GM21381 (cell line): ENCODE results near the gene NIM1K.
"Not testable (repeated sequence)": the region's sequence is repeated elsewhere in the genome, so short reads cannot be mapped to it uniquely, and the experiment has no call there.

ENCODE experiments used
- ATAC-seq: cut with Tn5 transposase; IDR thresholded peaks from one replicate; pipeline ENCODE4 v1.9.1; 2021; ENCODE audit warnings: mild to moderate bottlenecking, moderate library complexity; ENCODE audit not compliant: unreplicated experiment

The NIM1K gene

DNA sequence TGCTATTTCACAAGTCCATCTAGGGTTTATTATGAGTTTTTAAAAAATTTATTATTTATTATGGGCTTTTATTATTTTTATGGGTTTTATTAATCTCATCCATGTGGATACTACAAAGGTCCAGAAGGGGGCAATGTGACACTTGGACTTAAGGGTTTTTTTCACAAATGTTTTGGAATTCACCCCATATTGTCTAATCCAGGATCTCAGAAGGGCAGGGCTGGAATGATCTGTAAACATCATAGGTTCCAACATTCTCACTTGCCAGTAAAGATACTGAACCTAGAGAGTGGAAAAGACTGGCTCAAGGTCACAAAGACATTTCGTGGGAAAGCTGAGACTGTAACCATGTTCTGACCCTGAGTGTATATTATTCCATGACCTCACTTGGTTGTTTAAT is 35.6 kb downstream of the NIM1K start:
- no peak for ATAC-seq

- ATAC-seq = no peak
Measured at GRCh38 chr5:43230707-43231106, 38.7 kb downstream of the NIM1K start.

- no peak for ATAC-seq
Measured at GRCh38 chr5:43231977-43232376, 40.0 kb downstream of the NIM1K start.

DNA sequence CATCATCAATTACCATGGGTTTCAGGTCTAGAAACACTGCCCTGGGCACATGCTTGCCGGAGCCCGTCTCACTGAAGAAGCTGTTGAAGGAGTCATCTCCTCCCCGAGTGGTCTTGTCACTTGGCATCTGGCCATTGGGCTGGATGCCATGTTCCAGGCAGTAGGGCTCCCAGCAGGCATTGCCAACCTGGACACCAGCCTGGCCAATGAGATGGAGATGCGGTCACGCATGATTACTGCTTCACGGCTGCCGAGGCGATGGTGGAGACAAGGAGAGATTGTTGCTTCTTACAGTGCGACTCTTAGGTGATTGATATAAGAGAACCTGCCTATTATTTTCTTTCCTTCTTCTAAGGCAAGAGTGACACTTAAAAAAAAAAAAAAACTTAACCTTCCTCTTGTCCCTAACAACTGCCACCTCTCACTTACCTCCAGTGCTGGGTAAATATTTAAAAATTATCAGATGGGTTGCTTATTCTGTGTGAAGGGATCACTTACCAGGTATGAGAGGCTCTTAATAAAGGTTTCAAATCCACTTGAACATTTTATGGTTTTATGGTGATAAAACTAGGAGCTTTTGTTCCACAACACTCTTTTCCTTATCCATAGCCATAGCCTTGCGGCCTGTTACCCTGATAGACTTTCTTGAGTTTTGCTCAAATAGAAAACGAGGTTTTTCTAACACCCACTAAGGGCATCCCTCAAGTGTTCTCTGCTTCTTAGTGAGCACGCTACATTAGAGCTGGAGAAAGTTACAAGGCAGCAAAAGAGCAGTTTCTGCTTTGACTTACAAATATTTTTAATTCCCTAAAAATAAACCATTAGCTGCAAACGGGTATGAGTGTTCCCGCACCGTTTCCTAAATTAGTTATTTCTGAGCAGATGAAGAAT is 41.2 kb downstream of the NIM1K start:
- no peak for ATAC-seq

DNA sequence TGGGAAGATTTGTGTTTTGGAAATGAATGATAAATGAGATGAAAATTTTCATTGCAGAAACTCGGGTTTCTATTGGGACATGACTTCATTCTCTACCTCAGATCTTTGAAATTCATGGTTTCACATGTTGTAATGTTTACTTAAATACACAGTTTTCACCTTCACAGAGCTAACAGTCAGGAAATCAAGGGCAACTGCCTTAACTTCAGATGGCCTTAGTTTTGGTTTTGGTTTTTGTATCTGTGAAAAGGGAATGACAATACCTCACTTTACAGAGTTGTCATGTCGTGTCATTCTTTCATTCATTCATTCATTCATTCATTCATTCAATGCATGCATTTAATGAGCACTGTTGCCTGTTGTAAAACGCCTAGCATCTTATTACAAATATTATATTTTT is 41.9 kb downstream of the NIM1K start:
- ATAC-seq = peak; percentile 78

DNA sequence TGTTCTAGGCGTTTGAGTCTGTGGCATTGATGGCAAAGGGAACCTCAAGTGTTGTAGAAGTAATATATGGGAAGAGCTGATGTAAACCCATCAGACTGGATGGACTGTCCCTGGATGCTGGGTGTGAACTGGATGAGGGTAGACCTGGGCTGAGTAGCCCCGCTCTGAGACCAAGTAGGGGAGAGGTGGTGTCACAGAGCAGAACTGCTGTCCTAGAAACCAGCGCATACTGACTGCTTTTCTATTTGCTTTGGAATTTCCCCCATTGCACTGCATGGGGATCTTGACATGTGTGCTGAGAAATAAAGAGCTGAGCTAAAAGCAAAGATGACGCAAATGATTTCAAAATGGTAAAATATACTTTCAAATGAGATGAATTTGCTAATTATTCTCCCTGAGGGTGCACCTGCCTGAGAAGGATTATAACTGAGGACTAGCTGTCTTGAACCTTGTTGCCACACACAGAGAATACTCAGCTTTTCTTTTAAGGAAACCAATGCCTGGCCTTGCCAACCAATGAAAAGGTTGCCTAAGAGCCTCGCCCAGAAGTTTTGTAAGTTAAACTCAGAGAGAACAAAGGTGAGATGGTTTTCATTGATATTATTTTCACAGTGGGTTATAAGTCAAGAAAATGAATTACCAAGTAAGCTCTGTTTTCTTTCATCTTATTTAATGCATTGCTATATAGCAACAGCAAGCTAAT is 44.8 kb downstream of the NIM1K start:
- no peak for ATAC-seq

DNA sequence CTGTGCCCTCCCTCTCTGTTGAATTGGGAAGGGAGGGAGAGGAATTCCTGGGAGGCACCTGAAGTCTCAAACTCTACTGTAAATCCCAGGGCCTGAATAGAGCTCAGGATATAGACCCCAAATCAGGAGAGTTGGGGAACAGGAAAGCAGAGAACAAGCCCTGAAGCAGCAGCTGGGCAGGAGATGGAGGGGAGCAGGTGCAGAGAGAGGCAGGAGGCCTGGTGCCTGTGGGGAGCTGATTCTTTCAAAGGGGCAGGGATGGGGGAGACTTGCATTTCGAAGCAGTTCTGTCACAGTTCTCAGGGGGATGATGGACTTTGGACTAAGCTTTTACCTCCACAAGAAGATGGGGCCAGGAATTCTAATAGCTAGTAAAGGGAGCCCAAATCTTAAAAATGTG is 50.2 kb downstream of the NIM1K start:
- no peak for ATAC-seq

- ATAC-seq = no peak
Measured at GRCh38 chr5:43243270-43243669, 51.2 kb downstream of the NIM1K start.

DNA sequence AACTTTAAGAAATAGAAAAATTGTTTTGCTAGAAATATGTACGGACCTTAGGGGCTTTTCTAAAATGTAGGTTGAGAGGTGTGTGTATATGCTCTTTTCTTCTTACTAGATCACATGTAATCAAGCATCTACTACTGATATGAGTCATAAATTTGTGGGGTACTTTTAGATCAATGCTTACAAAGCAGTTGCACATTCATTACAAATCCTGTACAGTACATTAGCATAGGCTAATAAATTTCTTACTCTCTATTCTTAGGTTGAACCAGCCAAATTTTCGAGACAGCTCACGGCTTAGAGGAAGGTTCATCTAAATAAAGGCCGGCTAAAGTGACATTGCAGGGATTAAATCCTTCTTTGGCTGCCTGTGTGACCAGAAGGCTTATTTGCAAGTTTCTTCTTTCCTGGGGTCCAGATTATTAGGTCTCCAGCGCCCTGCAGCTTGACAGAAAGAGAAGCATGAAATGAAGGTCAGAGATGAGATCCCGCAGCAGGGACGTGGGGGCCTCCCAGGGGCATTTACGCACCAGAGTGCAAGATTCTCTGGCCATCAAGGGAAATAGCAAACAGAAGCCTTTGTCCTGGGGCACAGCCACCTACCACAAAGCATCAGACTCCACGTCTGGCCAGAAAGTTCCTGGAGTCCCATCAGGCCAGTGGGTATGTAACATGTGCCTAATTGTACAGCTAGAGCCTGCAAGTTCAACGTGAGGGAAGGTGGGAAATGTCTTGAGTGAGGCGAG is 53.0 kb downstream of the NIM1K start:
- ATAC-seq = peak; percentile 45

DNA sequence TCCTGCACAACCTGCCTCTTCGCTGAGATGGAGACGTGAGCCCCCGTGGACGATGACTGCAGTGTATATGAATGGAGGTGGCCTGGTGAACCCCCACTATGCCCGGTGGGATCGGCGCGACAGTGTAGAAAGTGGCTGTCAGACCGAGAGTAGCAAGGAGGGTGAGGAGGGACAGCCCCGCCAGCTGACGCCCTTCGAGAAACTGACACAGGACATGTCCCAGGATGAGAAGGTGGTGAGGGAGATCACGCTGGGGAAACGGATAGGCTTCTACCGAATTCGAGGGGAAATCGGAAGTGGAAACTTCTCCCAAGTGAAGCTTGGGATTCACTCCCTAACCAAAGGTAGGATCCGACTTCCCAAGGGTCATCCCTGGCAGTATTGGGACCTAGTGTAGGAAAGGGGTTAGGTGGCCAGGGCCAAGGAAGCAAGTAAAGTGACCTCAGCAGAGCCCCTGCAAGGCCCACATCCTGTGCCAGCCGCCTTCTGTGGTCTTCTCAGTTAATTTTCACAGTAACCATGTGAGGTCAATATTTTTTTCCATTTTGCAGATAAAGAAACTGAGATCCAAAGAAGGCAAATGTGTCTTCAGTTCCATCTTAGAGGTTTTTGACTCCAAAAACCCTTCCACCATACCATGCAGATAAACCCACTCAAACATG is 53.8 kb downstream of the NIM1K start:
- peak; percentile 65 for ATAC-seq

DNA sequence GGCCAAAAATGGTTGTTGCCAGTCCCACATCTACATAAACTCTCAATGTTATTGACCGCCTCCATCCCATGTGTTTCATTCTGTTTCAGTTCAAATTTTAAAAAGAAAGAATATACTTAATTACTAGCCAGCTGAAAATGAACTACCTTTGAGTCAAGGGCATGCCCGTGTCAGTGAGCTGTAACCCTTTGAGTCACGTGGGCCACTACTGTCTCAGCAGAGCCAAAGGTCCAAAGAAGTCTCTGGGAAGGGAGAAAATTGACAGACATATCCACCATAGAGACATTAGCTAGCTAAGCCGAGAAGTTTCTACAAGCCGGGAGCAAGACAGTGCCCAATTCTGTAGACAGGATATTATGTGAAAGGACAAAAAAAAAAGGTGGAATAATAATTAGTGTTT is 59.7 kb downstream of the NIM1K start:
- no peak for ATAC-seq

DNA sequence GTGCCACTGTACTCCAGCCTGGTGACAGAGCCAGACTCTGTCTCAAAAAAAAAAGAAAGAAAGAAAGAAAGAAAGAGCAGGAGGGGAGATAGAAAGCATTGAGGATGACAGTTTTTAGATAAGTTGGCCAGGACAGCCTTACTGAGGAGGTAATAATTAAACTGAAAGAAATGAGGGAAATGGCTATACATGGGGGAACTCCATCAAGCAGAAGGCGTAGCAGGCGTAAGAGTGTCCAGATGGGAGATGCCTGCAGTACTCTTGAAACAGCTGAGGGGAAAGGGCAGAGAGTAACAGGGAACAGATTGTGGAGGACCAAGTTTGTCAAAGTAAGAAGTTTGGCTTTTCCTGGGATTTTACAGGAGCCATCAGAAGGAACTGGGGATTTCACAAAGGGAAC is 63.7 kb downstream of the NIM1K start:
- no peak for ATAC-seq

DNA sequence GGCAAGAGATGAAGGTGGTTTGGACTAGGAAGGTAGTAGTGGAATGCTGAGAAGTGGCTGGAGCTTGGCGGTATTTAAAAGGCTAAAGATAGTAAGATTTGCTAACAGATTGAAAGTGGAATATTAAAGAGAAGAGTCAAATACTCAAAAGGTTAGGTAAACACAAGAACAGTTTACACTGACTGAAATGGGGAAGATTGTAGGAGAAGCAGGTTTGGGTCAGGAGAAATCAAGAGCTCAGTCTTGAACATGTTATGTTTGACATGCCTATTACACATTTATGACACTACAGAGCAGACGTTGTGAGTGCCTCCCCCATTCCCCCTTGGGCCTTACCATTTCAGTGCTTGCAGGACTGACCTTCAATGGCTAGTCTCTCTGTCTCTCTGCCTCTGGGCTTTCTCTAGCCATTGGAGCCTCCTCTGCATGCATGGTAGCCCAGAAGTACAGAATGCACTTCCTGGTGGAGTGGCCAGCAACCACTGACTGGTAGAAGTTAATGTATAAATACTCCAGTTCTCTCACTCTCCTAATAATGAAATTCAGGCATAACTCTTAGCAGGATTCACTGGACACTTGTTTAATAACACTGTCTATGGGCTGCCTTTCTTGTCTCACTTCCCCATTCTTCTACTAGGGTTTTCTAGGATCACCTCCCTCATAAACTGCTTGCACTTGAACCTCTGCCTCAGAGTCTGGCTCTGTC is 64.4 kb downstream of the NIM1K start:
- no peak for ATAC-seq

GRCh38 chr5:43258116-43258515 is 66.1 kb downstream of the NIM1K start:
- no peak for ATAC-seq

DNA sequence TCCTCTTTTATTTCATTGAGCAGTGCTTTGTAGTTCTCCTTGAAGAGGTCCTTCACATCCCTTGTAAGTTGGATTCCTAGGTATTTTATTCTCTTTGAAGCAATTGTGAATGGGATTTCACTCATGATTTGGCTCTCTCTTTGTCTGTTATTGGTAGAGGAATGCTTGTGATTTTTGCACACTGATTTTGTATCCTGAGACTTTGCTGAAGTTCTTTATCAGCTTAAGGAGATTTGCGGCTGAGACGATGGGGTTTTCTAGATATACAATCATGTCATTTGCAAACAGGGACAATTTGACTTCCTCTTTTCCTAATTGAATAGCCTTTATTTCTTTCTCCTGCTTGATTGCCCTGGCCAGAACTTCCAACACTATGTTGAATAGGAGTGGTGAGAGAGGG is 70.2 kb downstream of the NIM1K start:
- ATAC-seq = not testable (repeated sequence)

- ATAC-seq = peak; percentile 68
Measured at GRCh38 chr5:43268188-43268820, 76.3 kb downstream of the NIM1K start.

GRCh38 chr5:43270645-43271044 is 78.6 kb downstream of the NIM1K start:
- no peak for ATAC-seq

DNA sequence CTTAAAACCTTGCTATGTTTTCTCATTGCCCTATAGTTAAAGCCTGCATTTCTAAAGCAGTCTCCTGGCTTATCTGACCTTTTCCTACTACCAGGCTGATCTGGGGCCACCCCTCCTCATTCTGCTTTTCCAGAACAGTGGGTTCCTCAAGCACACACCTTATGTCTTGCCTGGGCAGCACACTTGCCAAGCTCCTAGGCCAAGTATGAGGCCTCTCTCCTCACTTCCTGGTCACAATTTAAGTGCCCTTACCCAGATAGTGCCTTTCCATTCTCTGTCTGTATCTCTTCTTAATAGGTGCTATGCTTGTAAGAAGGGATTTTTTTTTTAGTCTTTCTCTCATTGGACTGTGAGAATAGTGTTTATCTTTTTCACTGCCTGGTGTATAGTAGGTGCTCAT is 81.5 kb downstream of the NIM1K start:
- no peak for ATAC-seq

- no peak for ATAC-seq
Measured at GRCh38 chr5:43274435-43275114, 82.5 kb downstream of the NIM1K start.
